AG04449 (cell line): ENCODE results near the gene TNS3.

Experiments used
- CTCF ChIA-PET: fragments of 350-600 bp; formaldehyde crosslinking; extraction: SDS; loops from one replicate; lab custom pipeline; 2021; ENCODE audit warnings: antibody characterized with exemption; lab: Yijun Ruan, JAX
- POLR2A ChIA-PET: fragments of 400-600, 350-600 bp; formaldehyde crosslinking; extraction: SDS; loops from one replicate; lab custom pipeline; 2020; ENCODE audit warnings: antibody characterized with exemption, inconsistent platforms; lab: Yijun Ruan, JAX
- DNase-seq: peaks from one replicate; pipeline ENCODE4 v3.0.0-alpha.2; 2010; ENCODE audit warnings: low read depth, low spot score
- H3K4me3 ChIP-seq: 2 replicates; pipeline ENCODE4 v1.5.1; 2011; ENCODE audit warnings: low read depth, mild to moderate bottlenecking, control low read depth, low read length
- TF ChIP-seq, protein P1 (sequence below): IDR thresholded peaks from one replicate; pipeline ENCODE4 v1.5.1; 2011; ENCODE audit warnings: mild to moderate bottlenecking, moderate library complexity, low read length, control low read depth, inconsistent platforms; ENCODE audit not compliant: insufficient read depth; ENCODE audit errors: missing control alignments

Gene TNS3

DNA sequence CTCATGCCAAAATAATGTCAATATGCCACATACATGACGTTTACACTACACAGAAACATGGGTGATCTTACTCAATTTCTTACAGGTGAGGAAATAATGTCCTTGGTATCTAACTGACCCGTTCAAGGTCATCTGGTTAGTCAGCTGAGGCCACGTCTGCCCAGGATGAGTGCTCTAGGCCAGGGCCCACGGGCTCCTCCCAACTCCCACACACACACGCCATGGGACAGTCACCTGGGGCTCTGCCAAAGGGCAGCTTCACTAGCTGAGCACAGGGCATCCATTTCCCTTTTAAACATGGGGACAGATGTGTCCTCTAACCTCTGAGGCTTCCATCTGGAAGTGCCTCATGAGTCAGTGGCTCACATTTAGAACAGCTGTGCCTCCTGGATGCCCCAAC lies 123.9 kb downstream of the TNS3 start:
- DNase-seq = peak; percentile 36
- ChIA-PET CTCF (interaction anchor here (2.1 kb wide), 1 partner anchor 192 kb away, joined by 5 read pairs; no protein-coding TSS in a partner anchor), POLR2A (no interaction called here)
- H3K4me3 ChIP-seq = no peak overlapping the region
- TF ChIP-seq, protein P1, sequence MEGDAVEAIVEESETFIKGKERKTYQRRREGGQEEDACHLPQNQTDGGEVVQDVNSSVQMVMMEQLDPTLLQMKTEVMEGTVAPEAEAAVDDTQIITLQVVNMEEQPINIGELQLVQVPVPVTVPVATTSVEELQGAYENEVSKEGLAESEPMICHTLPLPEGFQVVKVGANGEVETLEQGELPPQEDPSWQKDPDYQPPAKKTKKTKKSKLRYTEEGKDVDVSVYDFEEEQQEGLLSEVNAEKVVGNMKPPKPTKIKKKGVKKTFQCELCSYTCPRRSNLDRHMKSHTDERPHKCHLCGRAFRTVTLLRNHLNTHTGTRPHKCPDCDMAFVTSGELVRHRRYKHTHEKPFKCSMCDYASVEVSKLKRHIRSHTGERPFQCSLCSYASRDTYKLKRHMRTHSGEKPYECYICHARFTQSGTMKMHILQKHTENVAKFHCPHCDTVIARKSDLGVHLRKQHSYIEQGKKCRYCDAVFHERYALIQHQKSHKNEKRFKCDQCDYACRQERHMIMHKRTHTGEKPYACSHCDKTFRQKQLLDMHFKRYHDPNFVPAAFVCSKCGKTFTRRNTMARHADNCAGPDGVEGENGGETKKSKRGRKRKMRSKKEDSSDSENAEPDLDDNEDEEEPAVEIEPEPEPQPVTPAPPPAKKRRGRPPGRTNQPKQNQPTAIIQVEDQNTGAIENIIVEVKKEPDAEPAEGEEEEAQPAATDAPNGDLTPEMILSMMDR = no peak

DNA sequence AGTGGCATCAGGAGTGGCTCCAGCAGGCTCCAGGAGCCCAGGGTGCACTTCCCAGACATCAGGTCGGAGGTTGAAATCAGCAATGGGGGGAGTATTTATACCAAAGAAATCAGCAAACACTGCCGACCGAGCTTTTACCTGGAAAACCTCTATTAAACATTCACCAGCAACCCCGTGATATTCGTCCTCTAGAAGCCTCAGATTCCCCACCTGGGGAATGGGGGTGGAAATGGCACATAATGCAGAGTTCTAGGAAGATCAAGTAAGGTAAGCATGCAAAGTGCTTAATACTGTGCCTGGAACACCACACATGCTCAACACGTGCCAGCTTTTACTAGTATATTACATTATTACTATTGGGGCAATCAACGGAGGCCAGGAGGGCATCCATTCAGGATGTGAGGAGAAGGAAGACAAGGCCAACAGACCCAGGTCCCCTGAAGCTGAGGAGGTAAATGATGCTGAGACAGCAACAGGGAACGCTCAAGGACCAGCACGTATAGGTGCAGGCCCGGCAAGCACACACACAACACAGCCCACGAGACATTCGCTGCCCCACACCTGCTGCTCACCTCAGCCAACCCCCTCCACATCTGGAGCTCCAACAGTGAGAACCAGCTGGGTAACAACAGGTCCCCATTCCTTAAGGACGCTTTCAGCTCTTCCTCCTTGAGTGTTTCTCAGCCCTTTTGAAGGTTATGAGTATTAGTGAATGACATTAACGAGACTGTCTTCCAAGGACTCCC lies 125.5 kb downstream of the TNS3 start:
- POLR2A ChIA-PET = no interaction called here
- CTCF ChIA-PET = interaction anchor here (0.8 to 2.1 kb wide), 5 partner anchors 15 to 488 kb away, joined by 3 to 7 read pairs (median 5); no protein-coding TSS in a partner anchor
- H3K4me3 ChIP-seq = no peak overlapping the region

DNA sequence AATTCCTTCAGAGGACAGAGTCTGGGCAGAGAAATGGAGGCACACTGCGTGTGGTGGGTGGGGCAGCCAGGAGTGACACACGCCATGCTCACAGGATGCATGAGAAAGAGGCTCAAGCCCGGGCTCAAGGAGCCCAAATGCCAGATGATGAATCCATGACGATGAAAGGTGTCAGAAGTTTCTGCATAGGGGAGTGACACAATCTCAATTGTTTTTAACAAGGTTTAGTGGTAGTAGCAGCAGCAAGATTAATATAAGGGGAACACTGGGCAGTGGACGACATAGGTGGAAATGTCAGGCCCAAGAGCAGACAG lies 126.1 kb downstream of the TNS3 start:
- DNase-seq = no peak
- TF ChIP-seq, protein P1 = no peak
- ChIA-PET POLR2A (no interaction called here), CTCF (interaction anchor here (1.0 to 1.2 kb wide), 3 partner anchors 16 to 489 kb away, joined by 3 to 5 read pairs (median 3); no protein-coding TSS in a partner anchor)
- H3K4me3 ChIP-seq = no peak overlapping the region

More for the DNA sequence above, 125.5 kb downstream of the TNS3 start:
- TF ChIP-seq, protein P1 = no peak
- no peak for DNase-seq

DNA sequence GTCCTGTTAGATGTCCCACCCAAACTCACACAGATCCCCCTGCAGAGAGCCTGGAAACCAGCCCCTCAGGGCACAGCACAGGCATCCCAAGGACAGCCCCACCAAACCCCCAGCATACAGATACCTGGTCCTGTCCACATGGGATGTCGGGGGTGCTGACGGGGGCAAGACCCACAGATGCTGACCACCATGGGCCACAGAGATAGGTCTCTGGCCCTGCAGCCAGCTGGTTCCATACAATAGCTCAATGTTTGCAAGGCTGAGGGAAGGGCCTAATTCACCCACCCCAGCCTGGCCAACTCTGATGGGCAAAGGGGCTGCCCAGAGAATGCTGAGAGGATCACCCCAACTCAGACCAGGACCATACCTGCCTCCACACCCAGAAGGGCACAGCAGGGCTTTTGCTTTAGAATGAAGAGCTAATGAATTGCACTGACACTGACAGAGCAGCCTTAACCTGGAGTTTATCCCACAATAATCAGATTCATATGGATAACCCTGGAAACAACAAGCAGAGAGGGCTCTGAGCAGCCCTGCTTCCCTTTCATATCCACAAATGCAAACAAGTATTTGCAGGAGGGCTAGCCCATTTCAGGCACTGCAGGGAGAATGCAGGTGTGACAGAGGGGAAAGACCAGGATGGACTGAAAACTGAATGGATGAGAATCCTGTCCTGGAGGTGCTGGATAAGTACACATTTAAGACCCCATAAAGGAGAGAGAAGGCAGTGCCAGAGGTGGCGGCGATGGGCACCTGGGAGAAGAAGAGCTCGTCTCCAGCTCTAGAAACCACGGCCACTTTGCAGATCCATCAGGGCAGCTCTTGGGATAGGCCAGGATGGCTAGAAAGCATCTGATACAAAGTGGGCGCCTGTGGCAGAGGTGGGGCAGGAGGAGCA lies 126.7 kb downstream of the TNS3 start:
- ChIA-PET CTCF (interaction anchor here (1.0 to 1.2 kb wide), 3 partner anchors 16 to 490 kb away, joined by 3 to 5 read pairs (median 3); no protein-coding TSS in a partner anchor), POLR2A (no interaction called here)
- DNase-seq = no peak
- TF ChIP-seq, protein P1 = no peak
- no peak overlapping the region for H3K4me3 ChIP-seq

GRCh38 chr7:47454069-47454973 lies 127.6 kb downstream of the TNS3 start:
- POLR2A ChIA-PET = interaction anchor here (1.7 kb wide), 1 partner anchor 28 kb away, joined by 5 read pairs; no protein-coding TSS in a partner anchor
- H3K4me3 ChIP-seq = no peak overlapping the region
- DNase-seq = no peak
- CTCF ChIA-PET = interaction anchor here (1.0 to 1.2 kb wide), 3 partner anchors 9 to 129 kb away, joined by 3 to 5 read pairs (median 3); no protein-coding TSS in a partner anchor
- TF ChIP-seq, protein P1 = no peak
